ENCODE results near the gene LIG3. TPM values are rescaled to one million over a fixed set of nuclear protein-coding genes. Genes with fewer than 3 reads are reported as not detected.
"Not testable (repeated sequence)": the region's sequence is repeated elsewhere in the genome, so short reads cannot be mapped to it uniquely, and the experiment has no call there.

The LIG3 gene
- total RNA-seq, 1 donor from 2014 or later, result 93.3 TPM

- H3K9me3 Mint-ChIP-seq (ENCODE audit: unreplicated experiment), result no peaks in the 10 kb centered on the region
- no peaks in the 10 kb centered on the region for H3K36me3 Mint-ChIP-seq (ENCODE audit: unreplicated experiment)
- DNase-seq, result no peak
- TF ChIP-seq, protein P1, sequence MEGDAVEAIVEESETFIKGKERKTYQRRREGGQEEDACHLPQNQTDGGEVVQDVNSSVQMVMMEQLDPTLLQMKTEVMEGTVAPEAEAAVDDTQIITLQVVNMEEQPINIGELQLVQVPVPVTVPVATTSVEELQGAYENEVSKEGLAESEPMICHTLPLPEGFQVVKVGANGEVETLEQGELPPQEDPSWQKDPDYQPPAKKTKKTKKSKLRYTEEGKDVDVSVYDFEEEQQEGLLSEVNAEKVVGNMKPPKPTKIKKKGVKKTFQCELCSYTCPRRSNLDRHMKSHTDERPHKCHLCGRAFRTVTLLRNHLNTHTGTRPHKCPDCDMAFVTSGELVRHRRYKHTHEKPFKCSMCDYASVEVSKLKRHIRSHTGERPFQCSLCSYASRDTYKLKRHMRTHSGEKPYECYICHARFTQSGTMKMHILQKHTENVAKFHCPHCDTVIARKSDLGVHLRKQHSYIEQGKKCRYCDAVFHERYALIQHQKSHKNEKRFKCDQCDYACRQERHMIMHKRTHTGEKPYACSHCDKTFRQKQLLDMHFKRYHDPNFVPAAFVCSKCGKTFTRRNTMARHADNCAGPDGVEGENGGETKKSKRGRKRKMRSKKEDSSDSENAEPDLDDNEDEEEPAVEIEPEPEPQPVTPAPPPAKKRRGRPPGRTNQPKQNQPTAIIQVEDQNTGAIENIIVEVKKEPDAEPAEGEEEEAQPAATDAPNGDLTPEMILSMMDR (IDR thresholded peaks at IDR 0.05; ENCODE audit: partially characterized antibody, unreplicated experiment), result no peak
- no peaks in the 10 kb centered on the region for H3K4me1 Mint-ChIP-seq (ENCODE audit: low read depth, unreplicated experiment)
- H3K27ac Mint-ChIP-seq (ENCODE audit: unreplicated experiment), result no peak overlapping the region
- H3K27me3 Mint-ChIP-seq (ENCODE audit: unreplicated experiment), result peaks cover 5% of the 10 kb centered on the region
- H3K4me3 Mint-ChIP-seq (ENCODE audit: unreplicated experiment), result no peak overlapping the region
These were observed 50.5 kb downstream of the LIG3 start for GRCh38 chr17:35030780-35031179.

- H3K27ac Mint-ChIP-seq (ENCODE audit: unreplicated experiment), result no peak overlapping the region
- H3K4me1 Mint-ChIP-seq (ENCODE audit: low read depth, unreplicated experiment), result no peaks in the 10 kb centered on the region
- no peak overlapping the region for H3K4me3 Mint-ChIP-seq (ENCODE audit: unreplicated experiment)
- H3K27me3 Mint-ChIP-seq (ENCODE audit: unreplicated experiment), result no peaks in the 10 kb centered on the region
- TF ChIP-seq, protein P1 (IDR thresholded peaks at IDR 0.05; ENCODE audit: partially characterized antibody, unreplicated experiment), result no peak
- H3K36me3 Mint-ChIP-seq (ENCODE audit: unreplicated experiment), result peaks cover 6% of the 10 kb centered on the region
- peaks cover 1% of the 10 kb centered on the region for H3K9me3 Mint-ChIP-seq (ENCODE audit: unreplicated experiment)
- DNase-seq, result no peak
These were observed 58.1 kb downstream of the LIG3 start for GRCh38 chr17:35038453-35038852.

DNA sequence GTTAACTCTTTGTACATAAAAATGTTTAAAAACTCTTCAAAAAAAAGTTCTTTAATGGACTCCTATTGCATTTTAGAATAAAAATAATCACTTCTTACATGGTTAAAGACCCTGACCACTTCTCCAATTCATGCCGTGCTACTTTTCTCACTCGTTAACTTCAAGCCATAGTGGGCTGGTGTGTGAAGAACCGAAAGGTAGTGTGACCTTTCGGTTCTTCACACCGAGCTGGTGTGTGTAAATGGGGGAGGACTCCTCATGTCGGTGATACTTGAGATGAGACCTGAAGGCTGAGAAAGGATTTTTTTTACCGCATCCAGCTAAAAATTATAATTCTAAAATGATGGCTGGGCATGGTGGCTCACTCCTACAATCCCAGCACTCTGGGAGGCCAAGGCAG, 61.1 kb downstream of the LIG3 start:
- no peak overlapping the region for H3K4me3 Mint-ChIP-seq (ENCODE audit: unreplicated experiment)
- no peaks in the 10 kb centered on the region for H3K4me1 Mint-ChIP-seq (ENCODE audit: low read depth, unreplicated experiment)
- H3K27me3 Mint-ChIP-seq (ENCODE audit: unreplicated experiment), result no peaks in the 10 kb centered on the region
- no peak for DNase-seq
- peaks cover 6% of the 10 kb centered on the region for H3K36me3 Mint-ChIP-seq (ENCODE audit: unreplicated experiment)
- H3K27ac Mint-ChIP-seq (ENCODE audit: unreplicated experiment), result no peak overlapping the region
- peaks cover 3% of the 10 kb centered on the region for H3K9me3 Mint-ChIP-seq (ENCODE audit: unreplicated experiment)
- TF ChIP-seq, protein P1 (IDR thresholded peaks at IDR 0.05; ENCODE audit: partially characterized antibody, unreplicated experiment), result no peak

- H3K4me3 Mint-ChIP-seq (ENCODE audit: unreplicated experiment), result no peak overlapping the region
- peaks cover 3% of the 10 kb centered on the region for H3K9me3 Mint-ChIP-seq (ENCODE audit: unreplicated experiment)
- H3K36me3 Mint-ChIP-seq (ENCODE audit: unreplicated experiment), result peaks cover 6% of the 10 kb centered on the region
- TF ChIP-seq, protein P1 (IDR thresholded peaks at IDR 0.05; ENCODE audit: partially characterized antibody, unreplicated experiment), result no peak
- no peak for DNase-seq
- no peaks in the 10 kb centered on the region for H3K4me1 Mint-ChIP-seq (ENCODE audit: low read depth, unreplicated experiment)
- H3K27ac Mint-ChIP-seq (ENCODE audit: unreplicated experiment), result no peak overlapping the region
- H3K27me3 Mint-ChIP-seq (ENCODE audit: unreplicated experiment), result no peaks in the 10 kb centered on the region
These were observed 63.9 kb downstream of the LIG3 start for GRCh38 chr17:35044181-35044580.

GRCh38 chr17:35045458-35045979, 65.2 kb downstream of the LIG3 start:
- not testable (repeated sequence) for H3K4me3 Mint-ChIP-seq (ENCODE audit: unreplicated experiment); H3K27me3 Mint-ChIP-seq (ENCODE audit: unreplicated experiment); H3K9me3 Mint-ChIP-seq (ENCODE audit: unreplicated experiment); H3K4me1 Mint-ChIP-seq (ENCODE audit: low read depth, unreplicated experiment); H3K27ac Mint-ChIP-seq (ENCODE audit: unreplicated experiment); DNase-seq; H3K36me3 Mint-ChIP-seq (ENCODE audit: unreplicated experiment)

Data from glutamatergic neuron (in vitro differentiated cells).